ENCODE results near the gene TAS1R3.

DNA sequence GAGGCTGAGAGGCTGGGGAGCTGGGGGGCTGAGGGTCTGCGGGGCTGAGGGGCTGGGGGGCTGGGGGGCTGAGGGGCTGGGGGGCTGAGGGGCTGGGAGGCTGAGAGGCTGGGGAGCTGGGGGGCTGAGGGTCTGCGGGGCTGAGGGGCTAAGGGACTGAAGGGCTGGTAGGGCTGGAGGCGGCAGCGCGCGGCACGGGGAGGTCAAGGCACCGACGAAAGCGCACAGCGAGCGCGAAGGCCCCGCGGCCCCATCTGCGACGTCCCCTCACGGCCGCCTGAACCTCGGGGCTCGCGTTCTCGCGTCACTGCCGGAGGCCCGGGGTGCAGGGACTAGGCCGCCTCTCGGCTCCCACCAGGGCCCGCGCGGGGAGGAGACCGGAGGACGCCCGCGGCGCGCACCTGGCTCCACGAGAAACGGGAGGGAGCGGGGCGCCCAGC is 7.0 kb upstream of the TAS1R3 start:
- no peak for TF ChIP-seq CTCF (IDR thresholded peaks at IDR 0.05; ENCODE audit: low read length)
- no peak for TF ChIP-seq EZH2phosphoT487 (IDR thresholded peaks at IDR 0.05; ENCODE audit: low read length)

All from MM.1S (cell line).